ENCODE results near the gene SIPA1L3. TPM values are rescaled to one million over a fixed set of nuclear protein-coding genes. Genes with fewer than 3 reads are reported as not detected.

Gene SIPA1L3
- total RNA-seq, 1 donor from 2014 or later: 29.6 TPM

DNA sequence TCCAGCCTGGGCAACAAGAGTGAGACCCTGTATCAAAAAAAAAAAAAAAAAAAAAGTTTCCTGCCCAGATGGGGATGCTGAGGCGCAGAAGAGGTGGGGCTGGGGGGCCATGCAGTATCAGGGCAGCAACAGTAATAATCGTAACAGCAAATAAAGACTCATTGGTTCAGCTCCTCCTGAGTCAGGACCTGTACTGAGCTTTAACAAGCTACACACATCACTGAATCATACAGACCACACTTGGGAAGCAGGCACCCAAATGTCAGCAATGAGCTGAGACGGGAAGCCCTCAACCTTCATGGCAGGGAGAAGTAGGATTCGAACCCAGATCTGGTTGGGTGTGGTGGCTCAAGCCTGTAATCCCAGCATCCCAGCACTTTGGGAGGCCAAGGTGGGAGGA is 327.6 kb downstream of the SIPA1L3 start:
- no peak for DNase-seq (ENCODE audit: low spot score)
- no peak overlapping the region for H3K27ac Mint-ChIP-seq (ENCODE audit: unreplicated experiment)
- peaks cover 10% of the 10 kb centered on the region for H3K27me3 Mint-ChIP-seq (ENCODE audit: unreplicated experiment)
- no peaks in the 10 kb centered on the region for H3K36me3 Mint-ChIP-seq (ENCODE audit: low read depth, unreplicated experiment)
- H3K4me3 Mint-ChIP-seq (ENCODE audit: unreplicated experiment): no peak overlapping the region
- peaks cover 5% of the 10 kb centered on the region for H3K4me1 Mint-ChIP-seq (ENCODE audit: unreplicated experiment)
- TF ChIP-seq, protein P1, sequence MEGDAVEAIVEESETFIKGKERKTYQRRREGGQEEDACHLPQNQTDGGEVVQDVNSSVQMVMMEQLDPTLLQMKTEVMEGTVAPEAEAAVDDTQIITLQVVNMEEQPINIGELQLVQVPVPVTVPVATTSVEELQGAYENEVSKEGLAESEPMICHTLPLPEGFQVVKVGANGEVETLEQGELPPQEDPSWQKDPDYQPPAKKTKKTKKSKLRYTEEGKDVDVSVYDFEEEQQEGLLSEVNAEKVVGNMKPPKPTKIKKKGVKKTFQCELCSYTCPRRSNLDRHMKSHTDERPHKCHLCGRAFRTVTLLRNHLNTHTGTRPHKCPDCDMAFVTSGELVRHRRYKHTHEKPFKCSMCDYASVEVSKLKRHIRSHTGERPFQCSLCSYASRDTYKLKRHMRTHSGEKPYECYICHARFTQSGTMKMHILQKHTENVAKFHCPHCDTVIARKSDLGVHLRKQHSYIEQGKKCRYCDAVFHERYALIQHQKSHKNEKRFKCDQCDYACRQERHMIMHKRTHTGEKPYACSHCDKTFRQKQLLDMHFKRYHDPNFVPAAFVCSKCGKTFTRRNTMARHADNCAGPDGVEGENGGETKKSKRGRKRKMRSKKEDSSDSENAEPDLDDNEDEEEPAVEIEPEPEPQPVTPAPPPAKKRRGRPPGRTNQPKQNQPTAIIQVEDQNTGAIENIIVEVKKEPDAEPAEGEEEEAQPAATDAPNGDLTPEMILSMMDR (IDR thresholded peaks at IDR 0.05; ENCODE audit: unreplicated experiment): no peak
- H3K9me3 Mint-ChIP-seq (ENCODE audit: unreplicated experiment): no peaks in the 10 kb centered on the region

DNA sequence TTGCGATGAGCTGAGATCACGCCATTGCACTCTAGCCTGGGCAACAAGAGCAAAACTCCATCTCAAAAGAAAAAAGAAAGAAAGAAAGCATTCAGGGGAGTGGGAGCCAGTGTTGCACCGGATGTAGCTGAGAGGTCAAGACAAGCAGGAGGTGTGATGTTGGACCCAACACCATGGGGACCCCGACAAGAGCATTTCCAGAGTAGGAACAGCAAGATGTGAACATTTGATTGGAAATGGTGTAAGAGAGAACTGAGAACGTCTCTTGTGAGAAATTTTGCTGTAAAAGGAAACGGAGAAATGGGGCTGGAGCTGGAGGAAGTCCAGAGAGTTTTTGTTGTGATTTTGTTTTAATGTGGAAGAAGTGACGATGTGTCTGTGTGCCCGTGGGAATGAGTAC is 332.8 kb downstream of the SIPA1L3 start:
- peaks cover 2% of the 10 kb centered on the region for H3K27me3 Mint-ChIP-seq (ENCODE audit: unreplicated experiment)
- no peaks in the 10 kb centered on the region for H3K36me3 Mint-ChIP-seq (ENCODE audit: low read depth, unreplicated experiment)
- H3K4me1 Mint-ChIP-seq (ENCODE audit: unreplicated experiment): no peaks in the 10 kb centered on the region
- no peaks in the 10 kb centered on the region for H3K9me3 Mint-ChIP-seq (ENCODE audit: unreplicated experiment)
- TF ChIP-seq, protein P1 (IDR thresholded peaks at IDR 0.05; ENCODE audit: unreplicated experiment): no peak
- no peak overlapping the region for H3K4me3 Mint-ChIP-seq (ENCODE audit: unreplicated experiment)
- no peak for DNase-seq (ENCODE audit: low spot score)
- no peak overlapping the region for H3K27ac Mint-ChIP-seq (ENCODE audit: unreplicated experiment)

DNA sequence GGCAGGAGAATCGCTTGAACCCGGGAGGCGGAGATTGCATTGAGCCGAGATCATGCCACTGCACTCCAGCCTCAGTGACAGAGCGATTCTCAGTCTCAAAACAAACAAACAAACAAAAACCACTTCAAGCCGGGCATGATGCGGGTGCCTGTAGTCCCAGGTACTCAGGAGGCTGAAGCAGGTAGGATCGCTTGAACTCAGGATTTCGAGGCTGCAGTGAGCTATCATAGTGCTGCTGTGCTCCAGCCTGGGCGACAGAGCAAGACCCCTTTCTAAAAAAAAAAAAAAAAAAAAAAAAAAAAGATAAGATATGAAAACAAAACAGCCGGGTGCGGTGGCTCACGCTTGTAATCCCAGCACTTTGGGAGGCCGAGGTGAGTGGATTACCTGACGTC is 336.3 kb downstream of the SIPA1L3 start:
- Mint-ChIP-seq H3K27ac (ENCODE audit: unreplicated experiment) (no peak overlapping the region), H3K4me3 (ENCODE audit: unreplicated experiment) (no peak overlapping the region), H3K27me3 (ENCODE audit: unreplicated experiment) (peaks cover 1% of the 10 kb centered on the region), H3K36me3 (ENCODE audit: low read depth, unreplicated experiment) (no peaks in the 10 kb centered on the region), H3K9me3 (ENCODE audit: unreplicated experiment) (no peaks in the 10 kb centered on the region), H3K4me1 (ENCODE audit: unreplicated experiment) (no peaks in the 10 kb centered on the region)
- TF ChIP-seq, protein P1 (IDR thresholded peaks at IDR 0.05; ENCODE audit: unreplicated experiment): no peak
- DNase-seq (ENCODE audit: low spot score): no peak

DNA sequence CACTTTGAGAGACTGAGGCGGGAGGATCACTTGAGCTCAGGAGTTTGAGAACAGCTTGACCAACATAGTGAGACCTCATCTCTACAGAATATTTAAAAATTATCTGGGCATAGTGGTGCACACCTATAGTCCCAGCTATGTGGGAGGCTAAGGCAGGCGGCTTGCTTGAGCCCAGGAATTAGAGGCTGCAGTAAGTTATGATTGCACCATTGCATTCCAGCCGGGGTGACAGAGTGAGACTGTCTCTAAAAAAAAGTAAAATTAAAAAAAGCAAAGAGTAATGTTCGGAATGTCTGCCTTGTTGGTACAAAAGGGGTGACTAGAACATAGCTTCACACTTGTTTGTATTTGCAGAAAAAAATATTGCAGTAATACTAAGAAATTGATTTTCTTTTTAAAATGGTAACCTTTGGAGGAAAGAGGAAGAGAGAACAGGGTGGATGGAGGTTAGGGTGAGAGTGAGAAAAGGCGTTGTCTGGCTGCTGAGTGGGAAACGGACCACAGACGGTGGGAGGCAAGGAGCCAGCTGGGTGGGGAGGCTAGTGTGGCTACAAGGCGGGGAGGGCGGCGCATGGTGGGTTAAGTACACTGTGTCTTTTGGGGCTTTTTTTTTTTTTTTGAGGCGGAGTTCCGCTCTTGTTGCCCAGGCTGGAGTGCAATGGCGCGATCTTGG is 339.0 kb downstream of the SIPA1L3 start:
- Mint-ChIP-seq H3K36me3 (ENCODE audit: low read depth, unreplicated experiment) (no peaks in the 10 kb centered on the region), H3K4me1 (ENCODE audit: unreplicated experiment) (no peaks in the 10 kb centered on the region), H3K4me3 (ENCODE audit: unreplicated experiment) (no peak overlapping the region), H3K27me3 (ENCODE audit: unreplicated experiment) (peaks cover 1% of the 10 kb centered on the region), H3K27ac (ENCODE audit: unreplicated experiment) (no peak overlapping the region), H3K9me3 (ENCODE audit: unreplicated experiment) (no peaks in the 10 kb centered on the region)
- TF ChIP-seq, protein P1 (IDR thresholded peaks at IDR 0.05; ENCODE audit: unreplicated experiment): no peak
- DNase-seq (ENCODE audit: low spot score): no peak

DNA sequence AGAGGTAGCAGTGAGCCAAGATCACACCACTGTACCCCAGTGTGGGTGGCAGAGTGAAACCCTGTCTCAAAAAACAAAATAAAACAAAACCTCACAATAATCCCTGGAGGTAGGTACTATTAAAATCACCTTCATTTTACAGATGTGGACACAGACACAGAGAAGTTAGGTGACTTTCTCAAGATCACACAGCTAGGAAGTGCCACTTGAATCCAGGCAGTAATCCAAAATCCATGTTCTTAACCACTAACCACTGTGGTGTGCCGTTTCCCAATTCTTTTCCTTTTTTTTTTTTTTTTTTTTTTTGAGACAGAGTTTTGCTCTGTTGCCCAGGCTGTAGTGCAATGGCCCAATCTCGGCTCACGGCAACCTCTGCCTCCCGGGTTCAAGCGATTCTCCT is 340.1 kb downstream of the SIPA1L3 start:
- H3K27me3 Mint-ChIP-seq (ENCODE audit: unreplicated experiment): peaks cover 7% of the 10 kb centered on the region
- no peaks in the 10 kb centered on the region for H3K36me3 Mint-ChIP-seq (ENCODE audit: low read depth, unreplicated experiment)
- H3K9me3 Mint-ChIP-seq (ENCODE audit: unreplicated experiment): no peaks in the 10 kb centered on the region
- H3K4me3 Mint-ChIP-seq (ENCODE audit: unreplicated experiment): no peak overlapping the region
- H3K27ac Mint-ChIP-seq (ENCODE audit: unreplicated experiment): no peak overlapping the region
- H3K4me1 Mint-ChIP-seq (ENCODE audit: unreplicated experiment): peaks cover 6% of the 10 kb centered on the region
- TF ChIP-seq, protein P1 (IDR thresholded peaks at IDR 0.05; ENCODE audit: unreplicated experiment): no peak
- DNase-seq (ENCODE audit: low spot score): no peak

All from endothelial cell (in vitro differentiated cells).